Effector CD4-positive, alpha-beta T cell (primary cell): ENCODE data around the gene SLC5A3.

ENCODE experiments used
- DNase-seq: peaks from one replicate; pipeline ENCODE4 v3.0.0-alpha.2; 2020

Gene SLC5A3

GRCh38 chr21:34105947-34106541 is 32.7 kb downstream of the SLC5A3 start:
- no peak for DNase-seq

- no peak for DNase-seq
These were observed 34.2 kb downstream of the SLC5A3 start for GRCh38 chr21:34107606-34108005.

DNA sequence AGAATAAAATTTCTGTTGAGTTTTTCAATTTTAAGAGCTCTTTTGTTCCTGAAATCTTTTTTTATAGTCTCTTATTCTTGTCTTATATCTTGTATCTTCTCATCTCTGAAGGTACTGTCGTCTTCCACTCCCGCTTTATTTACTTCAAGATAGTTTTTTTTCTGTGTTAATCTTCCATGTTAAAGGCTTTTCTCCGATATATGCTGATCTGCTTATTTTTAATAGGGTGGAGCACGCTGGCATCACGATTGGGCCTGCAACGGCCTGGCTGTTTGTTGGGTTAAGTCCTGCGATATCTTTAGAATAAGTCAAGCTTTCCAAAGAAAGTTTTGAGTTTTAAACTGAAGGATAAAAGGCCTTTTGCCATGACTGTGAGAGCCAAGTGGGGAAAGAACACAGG is 35.7 kb downstream of the SLC5A3 start:
- no peak for DNase-seq

GRCh38 chr21:34110594-34111202 is 37.3 kb downstream of the SLC5A3 start:
- DNase-seq = no peak

GRCh38 chr21:34112316-34113033 is 39.1 kb downstream of the SLC5A3 start:
- DNase-seq = no peak

DNA sequence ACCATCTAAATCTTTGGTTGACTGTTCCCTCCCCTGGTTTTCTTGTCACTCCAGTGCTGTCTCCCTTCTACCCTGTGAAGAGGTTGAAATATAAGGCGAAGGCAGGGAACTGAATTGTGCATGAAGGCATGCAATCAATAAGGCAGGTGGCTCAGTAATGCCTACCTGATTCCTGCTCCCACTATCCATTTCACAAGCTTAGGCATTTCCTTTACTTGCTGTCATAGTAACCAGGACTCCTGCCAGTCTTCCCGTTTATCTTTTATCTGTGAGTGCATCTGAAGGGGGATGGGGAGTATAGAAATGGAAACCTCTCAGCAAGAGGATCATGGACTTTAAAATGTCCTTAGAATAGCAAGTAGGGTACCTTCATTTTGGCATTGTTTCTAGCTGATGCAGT is 40.5 kb downstream of the SLC5A3 start:
- no peak for DNase-seq

- DNase-seq = no peak
These were observed 41.8 kb downstream of the SLC5A3 start for GRCh38 chr21:34115160-34115559.

DNA sequence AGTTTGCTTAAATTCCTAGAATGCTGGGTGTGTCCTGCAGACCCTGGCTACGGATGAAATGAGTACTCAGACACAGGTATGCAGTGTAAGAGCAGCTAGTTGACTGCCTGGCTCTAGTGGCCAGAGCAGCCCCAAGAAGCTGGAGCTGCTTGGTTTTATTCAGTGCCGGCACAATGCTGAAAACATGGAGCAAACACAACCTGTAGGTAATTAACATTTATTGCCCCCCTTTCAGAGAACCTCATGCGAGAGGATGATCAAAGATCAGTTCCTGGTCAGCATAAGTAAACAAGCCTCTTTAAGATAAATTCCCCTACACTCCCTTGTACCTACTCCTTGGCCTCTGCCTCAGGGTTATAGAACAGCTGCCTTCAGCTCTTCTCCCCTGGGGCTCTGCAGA is 43.2 kb downstream of the SLC5A3 start:
- DNase-seq = no peak

DNA sequence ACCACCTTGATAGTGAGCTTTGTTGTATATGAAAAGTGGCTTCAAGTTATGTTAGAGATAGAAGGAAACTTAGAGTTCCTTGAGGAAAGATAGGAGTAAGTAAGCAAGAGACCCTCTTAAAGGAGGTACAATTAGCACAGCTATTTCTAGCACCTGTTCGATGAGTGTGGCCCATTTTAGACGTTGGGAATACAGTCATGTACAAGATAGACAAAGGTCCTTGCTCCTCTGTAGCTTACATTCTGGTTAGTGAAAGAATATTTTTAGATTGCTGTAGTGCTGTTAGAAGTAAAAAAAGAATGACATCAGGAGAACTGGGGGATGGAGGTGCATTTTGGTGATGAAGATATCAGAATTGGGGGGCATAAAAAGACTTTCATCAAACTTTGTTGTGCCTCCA is 47.5 kb downstream of the SLC5A3 start:
- DNase-seq = no peak

- DNase-seq = no peak
These were observed 48.7 kb downstream of the SLC5A3 start for GRCh38 chr21:34122047-34122446.
